GM18873 (cell line): ENCODE results near the gene DGKQ.
A peak's percentile ranks its signal among the peaks of the same experiment; 100 is the strongest.
"Not testable (repeated sequence)": the region's sequence is repeated elsewhere in the genome, so short reads cannot be mapped to it uniquely, and the experiment has no call there.

Experiments used
- ATAC-seq: cut with Tn5 transposase; IDR thresholded peaks from one replicate; pipeline ENCODE4 v1.9.1; 2021; ENCODE audit warnings: mild to moderate bottlenecking, moderate library complexity, moderate number of reproducible peaks; ENCODE audit not compliant: unreplicated experiment, low FRiP score

DGKQ gene

DNA sequence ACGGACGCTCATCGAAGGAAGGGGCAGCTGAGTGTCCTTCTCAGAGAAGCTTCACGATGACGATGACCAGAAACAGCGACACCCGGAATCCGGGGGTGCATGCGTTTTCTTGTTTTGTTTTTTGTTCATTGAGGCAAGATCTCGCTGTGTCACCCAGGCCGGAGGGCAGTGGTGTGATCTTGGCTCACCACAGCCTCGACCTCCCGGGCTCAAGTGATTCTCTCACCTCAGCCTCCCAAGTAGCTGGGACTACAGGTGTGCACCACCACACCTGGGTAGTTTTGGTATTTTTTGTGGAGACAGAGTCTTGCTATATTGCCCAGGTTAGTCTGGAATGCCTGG is 19.8 kb downstream of the DGKQ start:
- no peak for ATAC-seq

DNA sequence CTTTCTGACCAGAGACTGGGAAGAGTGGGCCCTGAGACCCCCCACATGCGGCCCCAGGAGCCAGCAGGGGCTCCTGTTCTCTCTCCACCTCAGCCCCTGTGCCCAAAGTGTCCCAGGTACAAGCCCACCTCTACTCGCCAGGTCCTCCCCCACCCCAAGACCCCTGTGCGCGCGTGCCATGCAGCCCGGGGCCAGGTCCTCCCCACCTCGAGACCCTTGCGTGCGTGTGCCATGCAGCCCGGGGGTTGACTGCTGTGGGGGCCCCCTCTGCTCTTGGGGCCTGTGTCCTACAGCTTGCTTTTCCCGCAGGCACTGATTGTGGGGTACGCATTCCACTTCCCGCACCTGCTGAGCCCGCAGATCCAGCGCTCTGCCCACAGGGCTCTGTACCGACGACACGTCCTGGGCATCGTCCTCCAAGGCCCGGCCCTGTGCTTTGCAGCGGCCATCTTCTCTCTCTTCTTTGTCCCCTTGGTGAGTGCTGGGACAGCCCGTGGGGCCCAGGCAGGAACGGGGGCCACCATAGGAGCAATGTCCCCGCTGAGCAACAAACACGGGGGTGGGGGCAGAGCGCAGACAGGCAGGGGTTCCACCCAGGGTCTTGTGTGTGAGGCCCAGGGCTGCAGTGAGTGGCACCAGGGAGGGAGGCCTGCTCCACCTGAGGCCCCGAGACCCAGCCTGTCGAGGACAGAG is 20.3 kb downstream of the DGKQ start:
- no peak for ATAC-seq

DNA sequence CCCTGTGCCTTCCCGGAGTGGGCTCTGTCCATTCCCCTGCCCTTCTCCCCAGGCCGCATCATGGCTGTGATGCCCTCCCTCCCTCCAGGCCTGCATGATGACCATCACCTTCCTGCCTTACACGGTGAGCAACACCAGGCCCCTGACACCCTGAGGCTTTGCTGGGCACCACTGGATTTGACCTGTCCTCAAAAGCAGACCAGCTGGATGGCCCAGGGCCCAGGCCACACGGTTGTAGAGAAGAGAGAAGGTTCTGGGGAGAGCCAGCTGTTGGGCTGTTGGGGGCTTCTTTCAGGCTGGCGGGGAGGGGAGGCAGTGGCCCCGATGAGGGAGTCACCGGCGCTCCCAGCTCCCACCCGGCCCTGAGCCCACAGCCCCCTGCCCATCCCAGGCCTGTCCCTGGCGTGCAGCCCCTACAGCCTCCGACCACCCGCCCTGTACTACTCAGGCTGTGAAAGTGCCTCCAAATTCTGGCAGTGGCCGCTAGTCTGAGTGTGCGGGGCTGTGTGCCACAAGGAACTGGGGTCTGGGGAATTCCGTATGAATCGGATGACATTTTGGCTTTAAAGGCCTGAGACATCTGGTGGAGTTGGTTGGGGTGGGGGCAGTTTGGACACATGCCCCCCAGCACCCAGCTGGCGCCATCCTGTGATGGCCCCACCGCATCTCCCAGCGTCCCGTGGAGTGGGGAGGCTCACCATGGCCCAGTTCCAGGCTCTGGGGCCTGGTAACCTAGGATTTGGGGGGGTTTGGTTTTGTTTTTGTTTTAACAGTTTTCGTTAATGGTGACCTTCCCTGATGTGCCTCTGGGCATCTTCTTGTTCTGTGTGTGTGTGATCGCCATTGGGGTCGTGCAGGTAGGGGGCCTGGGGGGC is 21.5 kb downstream of the DGKQ start:
- ATAC-seq = no peak

DNA sequence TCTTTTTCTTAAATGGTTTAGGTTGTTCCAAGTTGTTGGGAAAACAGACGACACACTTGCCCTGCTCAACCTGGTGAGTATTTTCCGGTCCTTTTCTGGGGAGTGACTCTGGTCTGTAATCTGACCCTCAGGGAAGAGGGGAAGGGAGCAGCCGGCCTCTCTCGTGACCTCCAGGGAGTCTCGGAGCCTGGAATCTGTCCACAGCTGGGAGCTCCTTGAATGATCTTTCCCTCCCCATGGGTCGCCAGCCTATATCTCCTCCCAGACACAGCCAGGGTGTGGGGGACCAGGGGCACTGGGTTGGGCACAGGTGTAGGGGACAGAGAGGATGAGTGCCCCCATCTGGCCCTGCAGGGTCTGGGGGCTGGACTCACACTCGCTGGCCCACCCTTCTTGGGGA is 22.2 kb downstream of the DGKQ start:
- no peak for ATAC-seq

DNA sequence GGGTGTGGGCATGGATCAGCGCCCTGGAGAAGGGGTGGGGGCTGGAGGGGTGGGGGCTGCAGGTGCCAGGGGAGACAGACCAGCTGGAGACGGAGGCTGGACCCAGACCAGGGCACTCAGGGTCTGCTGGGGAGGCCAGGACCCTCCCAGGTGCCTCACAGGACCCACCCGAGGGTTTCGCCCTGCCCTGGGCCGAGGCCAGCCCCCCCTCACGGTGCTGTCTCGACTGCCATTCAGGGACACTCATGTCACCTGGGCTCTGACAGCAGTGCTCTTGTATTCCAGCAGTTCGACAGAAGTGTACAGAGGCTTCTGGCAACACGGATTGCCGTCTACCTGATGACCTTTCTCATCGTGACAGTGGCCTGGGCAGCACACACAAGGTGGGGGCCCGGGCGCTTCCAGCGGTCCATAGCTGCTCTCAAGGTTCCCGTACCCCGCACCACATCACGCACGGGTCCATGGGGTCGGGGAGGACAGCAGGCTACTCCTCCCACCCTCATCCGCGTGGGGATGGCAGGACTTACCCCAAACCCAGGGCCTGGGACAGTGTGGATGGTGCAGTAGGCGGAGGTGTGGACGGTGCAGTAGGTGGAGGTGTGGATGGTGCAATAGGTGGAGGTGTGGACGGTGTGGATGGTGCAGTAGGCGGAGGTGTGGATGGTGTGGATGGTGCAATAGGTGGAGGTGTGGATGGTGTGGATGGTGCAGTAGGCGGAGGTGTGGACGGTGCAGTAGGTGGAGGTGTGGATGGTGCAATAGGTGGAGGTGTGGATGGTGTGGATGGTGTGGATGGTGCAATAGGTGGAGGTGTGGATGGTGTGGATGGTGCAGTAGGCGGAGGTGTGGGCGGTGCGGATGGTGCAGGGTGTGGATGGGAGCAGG is 23.0 kb downstream of the DGKQ start:
- ATAC-seq = no peak

DNA sequence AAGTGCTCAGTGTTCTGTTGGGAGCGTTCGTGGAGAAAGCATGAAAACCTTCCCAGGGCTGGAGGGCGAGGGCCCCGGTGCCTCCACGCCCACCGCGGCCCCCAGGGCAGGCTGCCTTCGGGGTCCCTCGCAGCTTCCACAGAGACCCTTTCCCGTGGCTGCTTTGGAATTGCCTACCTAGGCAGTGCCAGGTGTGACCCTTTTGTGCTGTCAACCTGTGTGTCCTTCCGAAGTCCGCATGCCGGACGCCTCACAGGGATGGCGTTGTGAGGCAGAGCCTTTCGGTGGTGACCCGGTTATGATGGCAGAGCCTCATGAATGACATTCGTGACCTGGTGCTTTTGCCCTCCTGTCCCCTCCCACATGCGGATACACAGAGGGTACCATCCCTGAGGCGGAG is 23.7 kb downstream of the DGKQ start:
- no peak for ATAC-seq

DNA sequence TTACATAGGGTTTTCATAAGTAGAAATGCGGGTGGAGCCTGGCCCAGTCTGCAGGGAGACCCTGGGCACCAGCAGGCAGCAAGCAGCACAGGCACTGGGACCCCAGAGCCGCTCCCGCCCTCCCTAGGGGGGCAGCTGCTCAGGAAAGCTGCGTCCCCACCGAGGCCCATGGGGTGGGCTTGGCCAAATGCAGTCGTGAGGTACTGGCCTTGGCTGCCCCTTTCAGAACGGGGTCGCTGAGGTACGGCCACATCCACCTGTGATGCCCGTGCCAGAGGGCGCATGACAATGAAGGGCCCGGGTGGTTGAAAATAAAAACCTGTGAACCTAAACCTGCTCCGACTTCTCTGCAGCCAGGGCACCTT is 24.5 kb downstream of the DGKQ start:
- no peak for ATAC-seq

DNA sequence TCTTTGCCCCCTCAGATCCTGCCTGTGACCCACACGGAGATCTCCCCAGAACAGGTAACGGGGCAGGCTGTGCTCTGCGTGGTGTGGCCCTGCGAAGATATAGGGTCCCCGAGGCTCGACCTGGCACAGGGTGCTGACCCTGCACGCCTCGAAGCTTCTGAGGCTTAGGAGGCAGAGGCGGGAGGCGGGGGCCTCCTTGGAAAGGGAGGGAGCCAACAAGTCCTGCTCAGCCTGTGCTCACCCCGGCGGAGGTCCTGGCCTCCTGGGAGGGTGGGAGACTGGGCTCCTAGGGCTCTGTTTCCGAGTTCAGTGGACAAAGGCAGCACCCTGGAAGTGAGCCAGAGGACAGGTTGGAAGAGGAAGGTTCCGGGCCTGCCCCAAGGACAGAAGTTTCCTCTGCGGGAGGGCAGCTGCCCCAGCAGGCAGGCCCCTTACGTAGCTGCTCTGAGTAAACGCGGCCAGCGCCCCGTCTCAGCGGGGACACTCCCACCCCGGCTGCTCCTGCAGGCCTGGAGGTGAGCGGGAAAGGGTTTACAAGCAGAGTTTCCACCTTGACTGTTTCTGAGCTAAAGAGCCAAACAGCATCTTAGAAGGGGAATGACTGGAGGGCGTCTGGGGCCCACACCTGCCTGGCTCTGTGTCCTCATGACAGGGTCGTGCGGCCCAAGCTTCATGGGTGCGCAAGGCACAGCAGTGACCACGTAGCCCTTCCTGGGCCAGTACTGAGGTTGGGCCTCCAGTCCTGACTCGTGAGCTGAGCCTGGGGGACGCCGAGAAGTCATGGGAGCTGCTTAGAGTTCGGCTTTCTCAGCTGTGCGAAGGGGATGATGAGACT is 25.1 kb downstream of the DGKQ start:
- no peak for ATAC-seq

DNA sequence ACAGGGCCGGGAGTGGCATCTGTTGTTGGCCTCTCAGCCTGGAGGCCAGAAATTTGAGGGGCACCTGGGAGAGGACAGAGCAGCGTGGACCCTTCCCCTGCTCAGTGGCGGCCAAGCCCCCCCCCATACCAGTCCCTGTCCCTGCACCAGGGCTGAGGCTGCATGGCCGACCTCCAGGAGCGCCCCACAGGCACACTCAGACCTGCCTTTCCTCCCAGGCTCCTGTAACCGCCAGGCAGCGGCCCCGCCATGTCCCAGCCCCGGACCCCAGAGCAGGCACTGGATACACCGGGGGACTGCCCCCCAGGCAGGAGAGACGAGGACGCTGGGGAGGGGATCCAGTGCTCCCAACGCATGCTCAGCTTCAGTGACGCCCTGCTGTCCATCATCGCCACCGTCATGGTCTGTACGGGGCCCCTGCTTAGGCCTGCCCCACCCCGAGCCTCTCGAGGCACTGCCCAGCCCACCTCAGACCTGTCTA is 25.8 kb downstream of the DGKQ start:
- ATAC-seq = no peak

DNA sequence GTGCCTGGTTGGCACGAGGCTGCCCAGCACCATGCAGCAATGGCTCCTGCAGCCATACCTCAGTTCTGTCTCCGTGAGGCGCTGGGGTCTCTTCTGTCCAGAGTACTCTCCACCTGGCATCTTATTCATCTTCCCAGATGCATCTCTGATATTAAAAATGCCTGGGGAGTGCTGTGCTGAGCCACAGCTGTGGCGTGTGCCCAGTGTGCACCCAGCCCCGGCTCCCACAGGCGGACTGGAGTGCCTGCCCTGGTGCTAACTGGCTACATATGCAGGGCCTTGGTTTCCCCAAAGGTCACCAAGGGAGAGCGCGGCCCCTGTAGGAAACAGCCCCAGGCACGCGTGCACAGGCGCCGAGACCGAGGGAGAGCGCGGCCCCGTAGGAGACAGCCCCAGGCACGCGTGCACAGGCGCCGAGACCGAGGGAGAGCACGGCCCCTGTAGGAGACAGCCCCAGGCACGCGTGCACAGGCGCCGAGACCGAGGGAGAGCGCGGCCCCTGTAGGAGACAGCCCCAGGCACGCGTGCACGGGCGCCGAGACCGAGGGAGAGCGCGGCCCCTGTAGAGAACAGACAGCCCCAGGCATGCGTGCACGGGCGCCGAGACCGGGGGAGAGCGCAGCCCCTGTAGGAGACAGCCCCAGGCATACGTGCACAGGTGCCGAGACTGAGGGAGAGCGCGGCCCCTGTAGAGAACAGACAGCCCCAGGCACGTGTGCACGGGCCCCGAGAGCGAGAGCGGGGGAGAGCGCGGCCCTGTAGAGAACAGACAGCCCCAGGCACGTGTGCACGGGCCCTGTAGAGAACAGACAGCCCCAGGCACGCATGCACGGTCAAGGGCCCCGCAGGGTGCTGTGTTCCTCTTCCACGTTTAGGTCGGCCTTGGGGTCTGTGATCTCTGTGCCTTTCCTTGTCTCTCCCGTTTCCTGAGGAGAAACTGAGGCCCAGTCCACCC is 26.6 kb downstream of the DGKQ start:
- no peak for ATAC-seq

DNA sequence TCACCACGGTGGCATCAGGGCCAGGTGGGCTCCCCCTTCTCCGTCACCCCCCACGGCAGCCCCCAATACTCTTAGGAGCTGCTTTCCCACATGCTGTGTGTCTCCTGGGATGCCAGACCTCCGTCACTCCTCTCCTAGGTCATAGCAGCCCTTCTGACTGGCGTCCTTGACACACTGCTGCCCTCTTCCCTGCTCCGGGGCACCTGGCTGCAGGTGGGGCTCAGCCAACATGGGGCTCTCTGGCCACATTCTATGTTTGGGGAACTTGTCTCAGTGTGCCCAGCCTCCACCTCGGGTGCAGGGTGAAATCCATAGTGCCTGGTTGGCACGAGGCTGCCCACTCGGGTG is 27.3 kb downstream of the DGKQ start:
- ATAC-seq = no peak

DNA sequence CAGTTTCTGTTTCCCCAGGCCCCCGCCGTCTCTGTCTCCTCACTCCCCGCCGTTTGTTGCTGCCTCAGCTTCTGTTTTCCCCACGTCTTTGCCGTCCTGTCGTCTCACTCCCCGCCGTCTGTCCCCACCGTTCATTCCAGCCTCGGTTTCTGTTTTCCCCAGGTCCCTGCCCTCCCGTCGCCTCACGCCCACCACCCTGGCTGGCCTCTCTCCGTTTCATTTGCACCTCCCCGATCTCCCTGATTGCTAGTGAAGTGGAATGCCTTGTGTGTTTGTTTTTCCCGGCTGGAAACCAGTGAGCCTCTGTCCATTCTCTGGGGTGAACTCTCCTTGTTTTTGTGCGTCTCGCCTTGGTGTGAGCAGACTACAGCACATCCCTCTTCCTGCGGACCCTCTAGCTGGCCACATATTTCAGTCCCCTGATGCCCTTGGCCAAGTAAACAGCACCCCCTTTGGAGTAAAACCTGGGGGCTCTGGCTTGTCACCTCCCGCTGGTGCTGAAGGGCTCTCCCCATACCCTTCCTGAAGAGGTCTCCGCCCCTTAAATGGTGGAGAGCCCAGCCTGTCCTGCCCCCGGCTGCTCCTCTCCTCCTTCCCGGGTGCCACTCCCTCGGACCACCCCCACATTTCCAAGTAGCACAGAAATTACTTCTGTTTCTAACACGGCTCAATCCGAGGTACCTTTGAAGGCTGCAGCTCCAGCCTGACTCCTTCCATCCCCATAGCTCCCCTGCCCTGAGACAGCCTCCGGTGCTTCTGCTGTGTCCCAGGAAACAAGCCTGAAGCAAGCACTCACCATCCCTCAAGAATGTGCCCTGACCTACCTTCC is 27.9 kb downstream of the DGKQ start:
- ATAC-seq = no peak

DNA sequence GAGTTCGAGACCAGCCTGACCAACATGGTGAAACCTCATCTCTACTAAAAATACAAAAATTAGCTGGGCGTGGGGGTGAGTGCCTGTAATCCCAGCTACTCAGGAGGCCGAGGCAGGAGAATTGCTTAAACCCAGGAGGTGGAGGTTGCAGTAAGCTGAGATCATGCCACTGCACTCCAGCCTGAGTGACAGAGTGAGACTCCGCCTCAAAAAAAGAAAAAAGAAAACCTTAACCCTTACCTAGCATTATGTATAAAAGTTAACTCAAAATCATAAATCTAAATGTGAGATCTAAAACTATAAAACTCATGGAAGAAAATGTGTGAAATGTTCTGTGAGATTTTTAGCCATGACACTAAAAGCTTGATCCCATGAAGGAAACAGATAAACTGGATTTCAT is 33.9 kb downstream of the DGKQ start:
- not testable (repeated sequence) for ATAC-seq

DNA sequence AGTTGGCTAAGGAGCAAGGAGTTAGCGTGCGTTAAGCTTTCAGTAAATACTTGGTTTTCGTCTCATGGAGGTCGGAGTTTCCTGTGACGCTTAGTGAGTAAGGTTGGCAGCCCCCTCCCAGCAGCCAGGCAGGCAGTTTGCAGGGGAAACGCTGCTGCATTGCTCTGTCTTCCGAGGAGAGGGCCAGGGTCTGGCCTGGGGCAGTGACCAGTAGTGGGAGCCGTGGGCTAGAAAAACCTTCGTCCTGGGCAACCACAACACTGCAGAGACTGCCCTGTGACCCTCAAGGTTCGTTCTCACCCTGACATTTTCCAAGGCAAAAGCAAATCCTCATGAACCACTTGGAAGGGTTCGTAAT is 40.7 kb downstream of the DGKQ start:
- ATAC-seq = no peak

DNA sequence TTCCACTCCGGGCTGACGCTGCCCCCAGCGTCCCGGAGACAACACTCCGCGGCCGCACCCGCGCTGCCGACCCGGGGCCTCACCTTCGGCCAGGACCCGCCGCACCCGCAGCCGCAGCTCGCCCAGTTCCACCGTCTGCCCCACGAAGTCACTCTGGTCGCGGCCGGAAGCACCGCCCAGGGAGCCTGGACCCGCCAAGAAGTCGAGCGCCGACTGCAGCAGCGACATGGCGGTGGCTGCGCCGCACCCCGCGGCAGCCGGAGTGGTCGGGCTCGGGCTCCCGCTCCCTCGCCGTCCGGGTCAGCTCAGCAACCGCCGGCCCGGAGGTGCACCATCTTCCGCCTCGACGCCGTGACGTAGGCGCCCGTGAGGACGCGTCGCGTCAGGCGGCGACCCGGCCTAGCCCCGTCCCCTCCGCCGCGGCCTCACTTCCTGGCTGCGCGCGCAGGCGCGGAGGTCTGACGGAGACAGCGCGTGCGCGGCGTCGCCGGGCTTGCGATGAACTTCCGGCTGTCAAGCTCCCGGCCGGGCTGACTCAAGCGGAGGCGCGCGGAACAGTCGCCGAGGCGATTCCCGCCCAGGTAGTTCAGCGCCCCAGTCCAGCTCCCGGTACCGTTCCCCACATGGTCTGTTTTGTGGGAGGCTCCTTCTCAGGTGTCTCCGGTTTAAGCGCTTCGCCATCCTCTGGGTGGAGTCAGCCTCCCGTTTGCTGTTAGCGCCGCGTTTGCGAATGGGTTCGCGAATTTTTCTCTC is 41.2 kb downstream of the DGKQ start, which contains the start of the genes GAK and TMEM175:
Gene GAK (minus strand): TSS at position 357 of the 753 bp plus-strand sequence. CDS start 129 bp downstream, at position 228.
Gene TMEM175 (plus strand): TSS at position 501 of the 753 bp plus-strand sequence. CDS start 15,280 bp downstream, outside the sequence.
- ATAC-seq = peak; percentile 81

DNA sequence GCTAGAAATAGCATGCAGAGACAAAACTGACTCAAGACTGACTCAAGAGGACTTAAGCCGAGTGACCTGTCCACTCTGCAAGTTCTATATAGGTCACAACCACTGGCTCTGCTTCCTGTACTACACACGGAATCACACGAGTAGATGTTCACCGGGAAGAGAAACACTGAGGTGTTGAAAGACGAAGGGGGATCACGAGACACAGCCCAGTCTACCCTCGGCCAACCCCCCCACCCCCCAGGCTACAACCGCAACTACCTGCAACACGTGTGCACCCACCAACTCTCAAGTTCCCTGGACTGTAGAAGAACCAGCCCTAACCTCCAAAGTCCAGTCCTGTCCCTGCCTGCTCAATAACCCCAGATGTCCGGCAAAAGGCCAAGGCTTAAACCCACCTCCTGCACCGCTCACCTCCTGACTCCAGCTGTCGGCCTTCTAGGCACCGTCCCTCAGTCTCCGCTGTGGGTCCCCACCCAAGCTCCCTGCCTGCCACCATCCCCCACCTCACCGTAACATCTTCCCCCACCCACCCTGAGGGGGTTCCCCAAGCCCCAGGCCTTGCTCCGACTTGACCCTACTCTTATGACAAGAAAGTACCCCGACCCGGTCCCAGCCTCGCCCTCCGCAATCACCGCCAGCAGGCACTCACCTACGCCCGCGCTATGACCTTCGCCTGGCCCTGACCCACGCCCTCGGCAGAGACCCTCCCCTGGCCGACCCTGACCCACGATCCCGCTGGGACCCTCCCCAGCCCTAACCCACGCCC is 42.0 kb downstream of the DGKQ start:
- peak; percentile 4 for ATAC-seq

DNA sequence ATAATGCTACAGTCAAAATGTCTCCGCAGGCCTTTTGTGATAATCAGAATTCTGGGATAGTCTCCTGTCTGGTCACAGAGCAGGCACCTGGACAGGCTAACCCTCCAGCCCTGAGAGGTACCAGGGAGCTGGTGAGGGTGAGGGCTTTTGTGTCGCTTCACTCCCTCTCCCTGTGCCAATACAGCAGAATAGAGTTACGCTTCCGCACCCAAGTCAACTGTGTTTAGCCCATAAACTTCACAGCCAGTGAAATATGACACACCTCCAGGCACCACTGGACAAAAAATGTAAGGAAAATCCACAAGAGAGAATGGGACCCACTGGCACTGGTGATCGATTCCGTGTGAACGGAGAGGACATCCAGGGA is 42.6 kb downstream of the DGKQ start:
- ATAC-seq = no peak
